Glutamatergic neuron (in vitro differentiated cells): ENCODE data around the gene HTR3C. TPM values are rescaled to one million over a fixed set of nuclear protein-coding genes. Genes with fewer than 3 reads are reported as not detected.
"Not testable (repeated sequence)": the region's sequence is repeated elsewhere in the genome, so short reads cannot be mapped to it uniquely, and the experiment has no call there.

Experiments
- DNase-seq: peaks from one replicate; pipeline ENCODE4 v3.0.0; 2022
- H3K27ac Mint-ChIP-seq: one replicate; pipeline ENCODE4 v1.8.0; 2020; ENCODE audit warnings: mild to moderate bottlenecking, mixed read lengths, inconsistent platforms; ENCODE audit not compliant: unreplicated experiment
- H3K27me3 Mint-ChIP-seq: one replicate; pipeline ENCODE4 v1.8.0; 2020; ENCODE audit warnings: mild to moderate bottlenecking, moderate library complexity, mixed read lengths, inconsistent platforms; ENCODE audit not compliant: unreplicated experiment
- H3K36me3 Mint-ChIP-seq: one replicate; pipeline ENCODE4 v1.8.0; 2020; ENCODE audit warnings: mild to moderate bottlenecking, mixed read lengths, inconsistent platforms; ENCODE audit not compliant: unreplicated experiment
- H3K4me1 Mint-ChIP-seq: one replicate; pipeline ENCODE4 v1.8.0; 2020; ENCODE audit warnings: mild to moderate bottlenecking, low read depth, mixed read lengths, inconsistent platforms; ENCODE audit not compliant: unreplicated experiment
- H3K4me3 Mint-ChIP-seq: one replicate; pipeline ENCODE4 v1.8.0; 2020; ENCODE audit warnings: mild to moderate bottlenecking, mixed read lengths, inconsistent platforms; ENCODE audit not compliant: unreplicated experiment
- H3K9me3 Mint-ChIP-seq: one replicate; pipeline ENCODE4 v1.8.0; 2020; ENCODE audit warnings: mild to moderate bottlenecking, moderate library complexity, mixed read lengths, inconsistent platforms; ENCODE audit not compliant: unreplicated experiment
- CTCF ChIP-seq: fragments of 200-600 bp; sonication (generic); IDR thresholded peaks from one replicate; pipeline ENCODE4 v1.5.0; 2021; ENCODE audit not compliant: partially characterized antibody, unreplicated experiment
- total RNA-seq: library from RNA; stranded (reverse); fragmentation: NEBNext Ultra II Directional; extraction: Animal tissue kit (Norgen Biotek cat#: 25700); gene quantifications from one replicate; pipeline ENCODE4 v1.2.1, GENCODE V29; 2021; ENCODE audit not compliant: unreplicated experiment

Gene HTR3C
- total RNA-seq, 1 donor from 2014 or later = not detected

DNA sequence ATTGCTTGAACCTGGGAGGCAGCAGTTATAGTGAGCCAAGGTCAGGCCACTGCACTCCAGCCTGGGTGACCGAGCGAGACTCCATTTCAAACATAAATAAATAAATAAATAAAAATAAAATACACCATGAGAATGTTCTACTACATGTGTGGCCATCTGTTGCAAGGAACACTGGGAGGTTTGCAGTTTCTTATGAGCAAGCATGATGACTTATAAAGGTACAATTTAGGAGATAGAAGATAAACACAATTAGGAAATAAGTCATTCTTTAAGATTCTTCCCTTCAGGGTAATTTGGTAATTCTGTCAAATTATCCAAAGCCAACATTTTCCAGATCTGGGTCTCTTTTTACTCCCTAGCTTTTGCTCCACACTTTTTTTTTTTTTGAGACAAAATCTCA lies 13.4 kb downstream of the HTR3C start:
- DNase-seq = no peak
- no peaks in the 10 kb centered on the region for H3K4me1 Mint-ChIP-seq
- no peaks in the 10 kb centered on the region for H3K27me3 Mint-ChIP-seq
- H3K4me3 Mint-ChIP-seq = no peak overlapping the region
- H3K36me3 Mint-ChIP-seq = peaks cover 9% of the 10 kb centered on the region
- H3K9me3 Mint-ChIP-seq = peaks cover 6% of the 10 kb centered on the region
- H3K27ac Mint-ChIP-seq = no peak overlapping the region
- no peak for TF ChIP-seq CTCF

GRCh38 chr3:184067573-184068055 lies 14.8 kb downstream of the HTR3C start:
- no peak overlapping the region for H3K4me3 Mint-ChIP-seq
- TF ChIP-seq CTCF = no peak
- DNase-seq = no peak
- H3K36me3 Mint-ChIP-seq = peaks cover 9% of the 10 kb centered on the region
- H3K27ac Mint-ChIP-seq = no peak overlapping the region
- no peaks in the 10 kb centered on the region for H3K27me3 Mint-ChIP-seq
- H3K9me3 Mint-ChIP-seq = peaks cover 6% of the 10 kb centered on the region
- no peaks in the 10 kb centered on the region for H3K4me1 Mint-ChIP-seq

- peaks cover 6% of the 10 kb centered on the region for H3K9me3 Mint-ChIP-seq
- H3K4me1 Mint-ChIP-seq = no peaks in the 10 kb centered on the region
- H3K36me3 Mint-ChIP-seq = peaks cover 9% of the 10 kb centered on the region
- H3K4me3 Mint-ChIP-seq = no peak overlapping the region
- no peak overlapping the region for H3K27ac Mint-ChIP-seq
- no peak for TF ChIP-seq CTCF
- no peak for DNase-seq
- no peaks in the 10 kb centered on the region for H3K27me3 Mint-ChIP-seq
These were observed 15.5 kb downstream of the HTR3C start for GRCh38 chr3:184068344-184068743.

DNA sequence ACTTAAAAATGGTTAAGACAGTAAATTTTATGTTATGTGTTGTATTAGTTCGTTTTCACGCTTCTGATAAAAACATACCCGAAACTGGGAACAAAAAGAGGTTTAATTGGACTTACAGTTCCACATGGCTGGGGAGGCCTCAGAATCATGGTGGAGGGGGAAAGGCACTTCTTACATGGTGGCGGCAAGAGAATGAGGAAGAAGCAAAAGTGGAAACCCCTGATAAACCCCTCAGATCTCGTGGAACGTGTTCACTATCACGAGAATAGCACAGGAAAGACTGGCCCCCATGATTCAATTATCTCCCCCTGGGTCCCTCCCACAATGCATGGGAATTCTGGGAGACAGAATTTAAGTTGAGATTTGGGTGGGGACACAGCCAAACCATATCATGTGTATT lies 18.3 kb downstream of the HTR3C start:
- H3K27me3 Mint-ChIP-seq, H3K4me3 Mint-ChIP-seq, H3K36me3 Mint-ChIP-seq, H3K27ac Mint-ChIP-seq, H3K9me3 Mint-ChIP-seq, DNase-seq, H3K4me1 Mint-ChIP-seq: not testable (repeated sequence)

- Mint-ChIP-seq H3K27me3 (peaks cover 2% of the 10 kb centered on the region), H3K9me3 (peaks cover 5% of the 10 kb centered on the region), H3K36me3 (peaks cover 9% of the 10 kb centered on the region), H3K4me3 (no peak overlapping the region), H3K4me1 (no peaks in the 10 kb centered on the region), H3K27ac (no peak overlapping the region)
- no peak for DNase-seq
- TF ChIP-seq CTCF = no peak
These were observed 20.8 kb downstream of the HTR3C start for GRCh38 chr3:184073621-184074020.

- H3K27ac Mint-ChIP-seq = no peak overlapping the region
- H3K4me1 Mint-ChIP-seq = no peaks in the 10 kb centered on the region
- peaks cover 4% of the 10 kb centered on the region for H3K36me3 Mint-ChIP-seq
- no peak overlapping the region for H3K4me3 Mint-ChIP-seq
- peaks cover 2% of the 10 kb centered on the region for H3K27me3 Mint-ChIP-seq
- no peak for TF ChIP-seq CTCF
- peaks cover 2% of the 10 kb centered on the region for H3K9me3 Mint-ChIP-seq
- DNase-seq = no peak
These were observed 23.1 kb downstream of the HTR3C start for GRCh38 chr3:184075901-184076300.
